ENCODE data around the gene KMT5B. TPM values are rescaled to one million over a fixed set of nuclear protein-coding genes. Genes with fewer than 3 reads are reported as not detected.

The KMT5B gene
- total and polyA plus RNA-seq, 10 of the 15 experiments (the other 5 are each of a cell fraction or from before 2014, with no cell fraction given): 4.7 to 21.8 (median 18.0) TPM

DNA sequence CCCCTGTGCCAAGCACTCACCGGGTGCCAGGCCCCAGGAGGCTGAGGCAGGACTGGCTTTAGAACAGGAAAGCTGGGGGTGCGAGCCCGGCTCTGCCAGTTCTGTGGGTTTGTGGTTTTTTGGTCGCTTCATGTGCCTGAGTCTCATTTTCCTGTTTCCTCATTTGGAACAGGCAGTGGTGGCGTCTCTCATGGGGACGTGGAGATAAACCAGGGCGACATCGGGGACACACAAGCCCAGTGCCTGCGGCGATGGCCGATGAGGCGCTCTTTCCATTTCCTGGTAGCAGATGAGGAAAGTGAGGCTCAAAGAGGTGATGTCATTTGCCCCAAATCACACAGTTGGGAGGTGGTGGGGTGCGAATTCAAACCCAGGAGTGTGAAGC is 71.1 kb downstream of the KMT5B start:
- no peak overlapping the region for H3K9ac ChIP-seq (ENCODE audit: control insufficient read depth, insufficient read depth, low read length)
- RAD21 ChIA-PET (ENCODE audit: unreplicated experiment): no interaction called here
- TF ChIP-seq ZNF24 (IDR thresholded peaks at IDR 0.05) (no peak), DPF2 (IDR thresholded peaks at IDR 0.05) (no peak), MEF2B (IDR thresholded peaks at IDR 0.05; ENCODE audit: partially characterized antibody, poor library complexity, severe bottlenecking) (no peak), CREB1 (IDR thresholded peaks at IDR 0.05; ENCODE audit: low read depth) (no peak), LARP7 (IDR thresholded peaks at IDR 0.05) (no peak), EED (IDR thresholded peaks at IDR 0.05; ENCODE audit: low read depth) (peak; percentile 58; the same call in 1 of the 2 replicates), EP300 (IDR thresholded peaks at IDR 0.05; ENCODE audit: borderline replicate concordance in 1 of 2, control insufficient read depth in 1 of 2, low read depth in 2 of 2, low read length in 2 of 2) (no peak), ETV6 (conservative IDR thresholded peaks at IDR 0.05 in 1 of 2, IDR thresholded peaks at IDR 0.05 in 1 of 2; ENCODE audit: borderline replicate concordance in 1 of 2, low read depth in 1 of 2) (peak in 1 of 2 experiments; percentile 42; a peak in 1 of 4 replicates), SMARCA5 (IDR thresholded peaks at IDR 0.05) (no peak), ATF7 (IDR thresholded peaks at IDR 0.05; ENCODE audit: low read depth) (peak; percentile 28; the same call in 1 of the 2 replicates), HDAC2 (IDR thresholded peaks at IDR 0.05) (no peak), TBL1XR1 (IDR thresholded peaks at IDR 0.05; ENCODE audit: low read depth, low read length) (no peak), CBFB (IDR thresholded peaks at IDR 0.05; ENCODE audit: low read depth) (no peak), RBBP5 (conservative IDR thresholded peaks at IDR 0.05) (no peak), IRF4 (IDR thresholded peaks at IDR 0.05; ENCODE audit: low read depth, low read length) (no peak), IKZF2 (IDR thresholded peaks at IDR 0.05) (peak; percentile 22 to 37; a peak in 2 of 4 replicates), CEBPB (IDR thresholded peaks at IDR 0.05; ENCODE audit: borderline replicate concordance in 1 of 2, low read depth in 2 of 2, low read length in 2 of 2) (no peak), POLR2AphosphoS2 (IDR thresholded peaks at IDR 0.05; ENCODE audit: low read depth, low read length) (no peak), RELA (IDR thresholded peaks at IDR 0.05; ENCODE audit: borderline replicate concordance, partially characterized antibody) (no peak), TCF12 (IDR thresholded peaks at IDR 0.05; ENCODE audit: low read depth, low read length) (no peak), ZNF622 (IDR thresholded peaks at IDR 0.05) (no peak), RUNX3 (IDR thresholded peaks at IDR 0.05; ENCODE audit: low read length) (peak; percentile 83), IKZF1 (conservative IDR thresholded peaks at IDR 0.05) (peak; percentile 53), NBN (IDR thresholded peaks at IDR 0.05) (no peak)
- TF ChIP-seq, protein P1, sequence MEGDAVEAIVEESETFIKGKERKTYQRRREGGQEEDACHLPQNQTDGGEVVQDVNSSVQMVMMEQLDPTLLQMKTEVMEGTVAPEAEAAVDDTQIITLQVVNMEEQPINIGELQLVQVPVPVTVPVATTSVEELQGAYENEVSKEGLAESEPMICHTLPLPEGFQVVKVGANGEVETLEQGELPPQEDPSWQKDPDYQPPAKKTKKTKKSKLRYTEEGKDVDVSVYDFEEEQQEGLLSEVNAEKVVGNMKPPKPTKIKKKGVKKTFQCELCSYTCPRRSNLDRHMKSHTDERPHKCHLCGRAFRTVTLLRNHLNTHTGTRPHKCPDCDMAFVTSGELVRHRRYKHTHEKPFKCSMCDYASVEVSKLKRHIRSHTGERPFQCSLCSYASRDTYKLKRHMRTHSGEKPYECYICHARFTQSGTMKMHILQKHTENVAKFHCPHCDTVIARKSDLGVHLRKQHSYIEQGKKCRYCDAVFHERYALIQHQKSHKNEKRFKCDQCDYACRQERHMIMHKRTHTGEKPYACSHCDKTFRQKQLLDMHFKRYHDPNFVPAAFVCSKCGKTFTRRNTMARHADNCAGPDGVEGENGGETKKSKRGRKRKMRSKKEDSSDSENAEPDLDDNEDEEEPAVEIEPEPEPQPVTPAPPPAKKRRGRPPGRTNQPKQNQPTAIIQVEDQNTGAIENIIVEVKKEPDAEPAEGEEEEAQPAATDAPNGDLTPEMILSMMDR (IDR thresholded peaks at IDR 0.05 in 2 of 3, conservative IDR thresholded peaks at IDR 0.05 in 1 of 3; ENCODE audit: control insufficient read depth in 2 of 3, extremely low read depth in 1 of 3, insufficient read depth in 1 of 3, low read depth in 3 of 3, low read length in 3 of 3): no peak
- TF ChIP-seq, protein P2, sequence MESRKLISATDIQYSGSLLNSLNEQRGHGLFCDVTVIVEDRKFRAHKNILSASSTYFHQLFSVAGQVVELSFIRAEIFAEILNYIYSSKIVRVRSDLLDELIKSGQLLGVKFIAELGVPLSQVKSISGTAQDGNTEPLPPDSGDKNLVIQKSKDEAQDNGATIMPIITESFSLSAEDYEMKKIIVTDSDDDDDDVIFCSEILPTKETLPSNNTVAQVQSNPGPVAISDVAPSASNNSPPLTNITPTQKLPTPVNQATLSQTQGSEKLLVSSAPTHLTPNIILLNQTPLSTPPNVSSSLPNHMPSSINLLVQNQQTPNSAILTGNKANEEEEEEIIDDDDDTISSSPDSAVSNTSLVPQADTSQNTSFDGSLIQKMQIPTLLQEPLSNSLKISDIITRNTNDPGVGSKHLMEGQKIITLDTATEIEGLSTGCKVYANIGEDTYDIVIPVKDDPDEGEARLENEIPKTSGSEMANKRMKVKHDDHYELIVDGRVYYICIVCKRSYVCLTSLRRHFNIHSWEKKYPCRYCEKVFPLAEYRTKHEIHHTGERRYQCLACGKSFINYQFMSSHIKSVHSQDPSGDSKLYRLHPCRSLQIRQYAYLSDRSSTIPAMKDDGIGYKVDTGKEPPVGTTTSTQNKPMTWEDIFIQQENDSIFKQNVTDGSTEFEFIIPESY (IDR thresholded peaks at IDR 0.05): no peak

More for the DNA sequence above, 71.1 kb downstream of the KMT5B start:
- no peak overlapping the region; the same call in 1 of the 2 replicates for H3K4me2 ChIP-seq (ENCODE audit: control insufficient read depth, insufficient read depth)
- no peaks in the 10 kb centered on the region for H3K27me3 ChIP-seq (replicated peaks in 1 of 2; ENCODE audit: control insufficient read depth in 2 of 2, insufficient read depth in 2 of 2, low read length in 1 of 2)
- POLR2A ChIA-PET: no interaction called here
- H3K79me2 ChIP-seq (ENCODE audit: control insufficient read depth, insufficient read depth, low read length): no peaks in the 10 kb centered on the region
- peak overlapping the region; percentile 57 for H2AFZ ChIP-seq (ENCODE audit: control insufficient read depth, low read depth, low read length)
- FAIRE-seq (no peak), DNase-seq (ENCODE audit: low read depth, low spot score) (no peak), ATAC-seq (peak; percentile 48)
- no peak overlapping the region for H3K4me3 ChIP-seq
- intact Hi-C loops (cut with micrococcal nuclease; ENCODE audit: unreplicated experiment) (no loop called here), in situ Hi-C loops (cut with MboI) (no loop called here)
- no peak overlapping the region for H3K27ac ChIP-seq (ENCODE audit: control insufficient read depth, insufficient read depth)
- H3K36me3 ChIP-seq (ENCODE audit: control insufficient read depth in 2 of 2, insufficient read depth in 2 of 2, low read length in 1 of 2): no peaks in the 10 kb centered on the region
- CTCF ChIA-PET: no interaction called here
- no peaks in the 10 kb centered on the region for H3K9me3 ChIP-seq (replicated peaks; ENCODE audit: control insufficient read depth, insufficient read depth, low read length)
- 8% methylated on average over 13 of the region's 13 CpGs for WGBS (ENCODE audit: insufficient coverage, insufficient replicate concordance, low lambda C conversion rate, missing lambda C conversion rate)
- BruUV-seq (replicated peaks): no TSS peak
- no peaks in the 10 kb centered on the region for H4K20me1 ChIP-seq (ENCODE audit: control insufficient read depth, insufficient read depth)
- H3K4me1 ChIP-seq (ENCODE audit: control insufficient read depth, insufficient read depth, low read length): peaks cover 8% of the 10 kb centered on the region
- SMC1A ChIA-PET (ENCODE audit: uncharacterized antibody, unreplicated experiment): no interaction called here
